ENCODE measurements around the gene TRAF2.

The TRAF2 gene

GRCh38 chr9:136941231-136942111 is 55.2 kb downstream of the TRAF2 start:
- DNase-seq = no peak

GRCh38 chr9:136942112-136942880 is 56.0 kb downstream of the TRAF2 start:
- no peak for DNase-seq

- DNase-seq = no peak
Observed at GRCh38 chr9:136942881-136943230, 56.5 kb downstream of the TRAF2 start.

GRCh38 chr9:136943291-136944211 is 57.2 kb downstream of the TRAF2 start:
- DNase-seq = no peak

- no peak for DNase-seq
Observed at GRCh38 chr9:136944212-136944518, 57.8 kb downstream of the TRAF2 start.

- DNase-seq = peak; percentile 82
Observed at GRCh38 chr9:136944519-136945332, 58.4 kb downstream of the TRAF2 start, which contains the start of the genes C8G and FBXW5. Gene C8G, plus strand, starts transcription at chr9:136945243. Its CDS starts 78 bp downstream, at chr9:136945321. Gene FBXW5, minus strand, starts transcription at chr9:136944738. Its CDS starts 655 bp downstream, at chr9:136944083.

GRCh38 chr9:136945333-136946227 is 59.3 kb downstream of the TRAF2 start:
- DNase-seq = no peak

GRCh38 chr9:136946228-136947027 is 60.1 kb downstream of the TRAF2 start:
- no peak for DNase-seq

- DNase-seq = no peak
Observed at GRCh38 chr9:136947028-136947891, 60.9 kb downstream of the TRAF2 start.

GRCh38 chr9:136947955-136948510 is 61.7 kb downstream of the TRAF2 start:
- DNase-seq = no peak

GRCh38 chr9:136949239-136949816 is 63.0 kb downstream of the TRAF2 start:
- no peak for DNase-seq

GRCh38 chr9:136949817-136950655 is 63.7 kb downstream of the TRAF2 start:
- peak; percentile 94 for DNase-seq

- DNase-seq = no peak
Observed at GRCh38 chr9:136950656-136951276, 64.5 kb downstream of the TRAF2 start.

- DNase-seq = no peak
Observed at GRCh38 chr9:136951541-136952320, 65.4 kb downstream of the TRAF2 start, which contains the start of gene LCN12. Gene LCN12, plus strand, starts transcription at chr9:136952273. Its CDS starts 55 bp downstream, at chr9:136952328.

GRCh38 chr9:136952321-136952850 is 66.1 kb downstream of the TRAF2 start:
- no peak for DNase-seq
